Stimulated activated CD4-positive, alpha-beta T cell treated with anti-CD3 and anti-CD28 coated beads, TNF-alpha, amount 100 ng/mL, for 4 hours (primary cell): ENCODE data around the gene ITPR1.

Experiments used
- DNase-seq, 3 experiments: peaks; one replicate each; pipeline ENCODE4 v3.0.0-alpha.2; 2020; ENCODE audit warnings: low read depth in 3 of 3

ITPR1 gene

DNA sequence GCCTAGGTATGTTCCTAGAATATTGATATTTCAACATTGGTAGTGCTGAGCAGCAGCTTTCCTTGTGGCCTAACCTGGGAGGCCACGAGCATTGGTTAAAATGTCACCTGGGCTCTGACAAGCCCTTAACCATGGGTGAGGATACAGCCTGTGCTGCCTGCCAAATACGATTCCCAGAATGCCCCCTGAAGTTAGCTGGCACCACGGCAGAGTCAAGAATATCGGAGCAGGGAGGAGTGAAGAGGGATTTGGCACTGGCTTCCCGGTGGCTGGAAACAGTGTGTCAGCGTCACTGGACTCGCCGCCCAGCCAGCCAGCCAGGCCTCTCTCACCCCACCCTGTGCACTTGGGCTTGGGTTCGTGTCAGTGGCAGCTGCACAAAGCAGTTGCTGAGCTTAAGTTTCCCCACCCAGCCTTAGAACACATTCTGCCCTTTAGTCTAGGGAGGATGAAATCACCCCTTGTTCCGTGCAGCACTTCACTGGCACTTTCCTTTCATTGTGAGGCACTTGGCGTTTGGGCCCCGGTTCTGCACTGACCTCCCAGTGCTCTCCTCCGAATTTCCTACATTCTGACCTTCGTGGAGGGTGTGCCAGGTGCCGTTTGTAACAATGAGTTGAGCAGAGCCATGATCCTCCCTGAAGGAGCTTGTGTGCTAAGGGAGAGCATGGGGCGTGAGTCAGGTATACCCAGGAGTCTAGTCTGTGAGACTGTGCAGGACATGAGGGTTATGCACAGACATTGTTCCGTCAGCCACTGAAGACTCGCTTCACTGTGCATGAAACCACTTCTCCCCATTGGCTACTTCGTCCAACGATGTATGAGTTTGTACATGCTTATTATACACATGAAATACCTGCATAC lies 333.3 kb downstream of the ITPR1 start:
- DNase-seq = no peak

DNA sequence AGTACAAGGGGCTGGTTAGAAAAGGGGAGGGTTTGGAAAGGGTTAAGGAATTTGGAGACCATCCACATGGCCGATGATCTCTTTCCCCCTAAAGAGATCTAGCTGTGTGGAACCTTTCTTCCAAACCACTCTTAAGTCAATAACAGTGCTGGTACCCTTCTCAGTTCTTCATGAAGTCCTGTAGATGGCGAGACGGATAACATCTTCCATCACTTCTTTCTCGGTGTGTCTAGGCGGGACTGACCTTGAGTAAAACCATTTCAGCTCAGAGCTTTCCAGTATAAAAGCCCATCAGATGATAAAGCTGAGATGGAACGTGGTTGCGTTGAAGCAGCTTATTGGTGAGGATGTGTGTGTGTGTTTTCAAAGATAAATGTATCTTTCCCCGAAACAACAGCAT lies 334.6 kb downstream of the ITPR1 start:
- DNase-seq = no peak

DNA sequence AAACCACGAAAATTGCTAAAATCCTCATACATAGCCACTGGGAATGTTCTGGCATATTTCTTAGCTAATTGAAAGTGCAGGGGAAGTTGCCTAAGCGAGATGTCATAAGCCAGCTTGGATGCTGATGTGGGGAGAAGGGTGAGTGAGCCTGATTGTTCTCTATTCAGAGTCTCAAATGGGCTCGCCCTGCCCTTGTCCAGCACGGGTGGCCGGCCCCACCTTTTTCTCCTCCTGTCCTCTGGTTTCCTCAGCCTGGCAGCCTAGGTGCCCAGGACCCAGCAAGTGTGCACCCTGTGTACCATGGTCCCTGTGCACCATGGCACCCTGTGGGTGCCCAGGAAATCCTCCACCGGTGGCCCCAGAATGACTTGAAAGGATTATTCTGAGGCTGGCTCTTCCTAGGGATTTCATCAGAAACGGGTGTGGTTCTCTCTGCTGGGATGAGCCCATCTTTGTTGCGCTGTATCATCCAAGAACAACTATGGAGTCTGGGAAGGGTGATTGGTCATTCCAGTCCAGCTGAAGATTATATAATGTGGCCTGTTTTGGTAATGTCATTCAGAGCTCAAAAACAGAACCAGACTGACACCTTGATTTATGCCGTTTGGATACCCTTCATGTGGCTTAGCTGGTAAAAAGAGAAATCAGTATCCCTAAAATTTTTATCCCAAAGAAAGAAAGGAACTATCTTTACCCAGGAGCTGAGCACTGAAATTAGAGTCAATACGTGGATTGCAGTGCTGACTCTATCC lies 335.3 kb downstream of the ITPR1 start:
- no peak for DNase-seq

DNA sequence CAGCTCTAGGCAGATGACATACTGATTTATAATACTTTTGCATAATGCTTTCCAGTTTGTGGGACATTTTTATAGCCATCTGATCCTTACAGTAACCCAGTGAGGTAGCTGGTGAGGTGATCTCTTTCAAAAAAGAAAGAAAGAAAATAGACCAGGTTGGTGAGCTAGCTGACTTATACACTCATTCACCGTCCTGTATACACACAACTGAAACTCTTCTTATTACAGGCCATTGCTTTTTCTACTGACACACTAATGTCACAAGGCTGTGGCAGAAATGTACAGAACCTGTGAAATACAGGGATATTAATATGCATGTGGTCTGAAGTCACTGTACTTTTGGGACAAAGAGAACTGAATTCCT lies 335.9 kb downstream of the ITPR1 start:
- no peak for DNase-seq

DNA sequence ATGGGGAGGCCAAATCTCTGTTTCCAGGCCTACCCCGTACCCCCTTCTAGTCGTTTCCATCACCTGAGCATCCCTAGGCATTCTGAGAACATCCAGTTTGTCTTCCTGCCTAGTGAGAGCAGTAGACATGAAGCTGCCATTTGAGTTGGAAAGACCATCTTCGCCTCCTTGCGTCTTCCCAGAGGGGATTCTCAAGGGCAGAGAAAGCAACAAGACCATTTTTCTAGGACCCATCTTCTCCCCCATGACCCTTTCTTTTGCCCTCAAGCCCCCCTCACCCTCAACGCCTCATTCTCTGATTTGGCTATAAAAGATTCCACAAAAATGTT lies 337.4 kb downstream of the ITPR1 start:
- no peak for DNase-seq

DNA sequence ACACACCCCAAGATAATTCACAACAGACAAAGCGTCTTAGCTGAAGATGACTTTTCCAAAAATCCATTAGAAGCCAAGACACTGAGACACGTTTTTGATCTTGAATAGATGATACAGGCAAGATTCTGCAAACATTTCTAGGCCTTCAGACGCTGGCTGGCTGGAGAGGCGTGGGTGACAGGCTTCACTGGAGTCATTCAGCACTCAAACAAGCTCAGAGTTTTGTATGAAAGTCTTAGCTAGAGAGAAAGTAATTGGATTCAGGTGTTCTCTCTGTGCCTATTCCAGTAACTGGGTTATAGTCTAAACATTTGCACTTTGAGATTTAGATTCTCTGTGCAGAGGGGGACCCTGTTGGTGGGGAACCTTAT lies 338.4 kb downstream of the ITPR1 start:
- no peak for DNase-seq

DNA sequence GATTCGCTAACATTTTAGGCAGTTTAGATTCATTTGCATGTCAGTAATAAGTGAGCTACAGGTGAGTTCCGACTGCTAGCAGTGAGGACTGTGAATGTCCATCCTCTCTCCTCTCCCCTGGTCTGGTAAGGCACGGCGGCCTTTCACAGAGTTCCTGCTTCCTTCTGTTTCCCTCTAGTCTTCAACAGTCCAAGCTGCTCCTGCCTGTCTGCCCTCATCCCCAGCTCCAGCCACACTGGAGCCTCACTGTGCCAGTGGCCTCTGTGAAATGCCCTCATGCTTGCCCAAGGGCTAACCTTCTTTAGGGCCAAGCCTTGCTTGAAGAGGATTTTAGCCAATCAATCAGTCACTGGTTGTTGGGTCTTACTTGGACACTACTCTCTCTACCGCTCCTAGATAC lies 340.3 kb downstream of the ITPR1 start:
- DNase-seq = no peak

DNA sequence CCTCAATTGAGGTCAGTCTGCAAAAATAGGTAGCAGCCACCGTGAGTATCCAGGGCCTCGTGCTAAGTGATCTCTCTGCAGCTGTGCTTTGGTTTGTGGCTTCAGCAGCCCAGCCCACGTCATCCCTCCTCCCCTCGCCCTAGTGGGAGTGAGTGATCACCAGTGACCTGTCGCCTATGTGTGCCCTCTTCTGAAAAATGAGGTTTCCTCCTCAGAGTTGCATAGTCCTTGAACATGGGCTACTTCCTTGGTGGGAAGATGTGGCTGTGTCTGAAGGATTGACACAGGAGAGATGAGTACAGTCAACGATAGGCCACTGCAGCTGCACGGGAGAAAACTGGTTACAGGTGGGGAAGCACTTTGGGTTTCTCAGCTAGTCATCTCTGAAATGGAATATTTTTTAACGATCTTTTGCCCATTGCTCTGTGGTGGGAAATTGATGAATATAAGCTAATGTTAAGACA lies 341.3 kb downstream of the ITPR1 start:
- no peak for DNase-seq

DNA sequence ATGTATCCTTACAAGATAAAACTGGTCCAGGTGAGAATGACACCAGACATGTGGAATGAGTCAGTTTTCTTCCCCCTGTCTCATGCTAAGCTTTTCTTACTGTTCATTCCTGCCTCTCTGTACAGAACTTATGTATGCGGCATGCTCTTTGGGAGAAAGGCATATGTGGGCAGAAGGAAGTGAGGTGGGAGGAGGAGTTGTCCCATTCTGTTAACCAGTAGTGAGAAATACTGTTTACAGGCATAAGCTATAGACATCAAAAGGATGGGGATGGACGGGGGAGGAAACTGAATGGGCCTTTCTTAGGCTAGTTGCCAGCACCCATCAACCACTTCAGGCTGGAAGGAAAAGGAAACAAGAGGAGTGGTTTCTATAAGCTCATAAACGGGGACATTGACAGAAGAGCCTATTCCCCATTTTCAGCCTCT lies 342.5 kb downstream of the ITPR1 start:
- no peak for DNase-seq

DNA sequence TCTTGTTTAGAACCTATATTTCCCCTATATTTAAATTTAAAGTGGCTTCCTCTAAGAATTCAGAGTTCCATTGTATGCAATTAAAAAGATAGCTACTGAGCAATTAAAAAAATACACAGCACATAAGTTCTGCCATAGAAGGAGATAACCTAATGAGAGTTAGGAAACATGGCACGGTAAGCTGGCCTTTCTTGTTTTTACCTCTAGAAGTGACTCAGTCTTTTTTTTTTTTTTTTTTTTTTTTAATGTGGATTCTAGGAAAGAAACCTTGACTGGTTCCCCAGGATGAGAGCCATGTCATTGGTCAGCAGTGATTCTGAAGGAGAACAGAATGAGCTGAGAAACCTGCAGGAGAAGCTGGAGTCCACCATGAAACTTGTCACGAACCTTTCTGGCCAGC lies 343.4 kb downstream of the ITPR1 start:
- no peak for DNase-seq

DNA sequence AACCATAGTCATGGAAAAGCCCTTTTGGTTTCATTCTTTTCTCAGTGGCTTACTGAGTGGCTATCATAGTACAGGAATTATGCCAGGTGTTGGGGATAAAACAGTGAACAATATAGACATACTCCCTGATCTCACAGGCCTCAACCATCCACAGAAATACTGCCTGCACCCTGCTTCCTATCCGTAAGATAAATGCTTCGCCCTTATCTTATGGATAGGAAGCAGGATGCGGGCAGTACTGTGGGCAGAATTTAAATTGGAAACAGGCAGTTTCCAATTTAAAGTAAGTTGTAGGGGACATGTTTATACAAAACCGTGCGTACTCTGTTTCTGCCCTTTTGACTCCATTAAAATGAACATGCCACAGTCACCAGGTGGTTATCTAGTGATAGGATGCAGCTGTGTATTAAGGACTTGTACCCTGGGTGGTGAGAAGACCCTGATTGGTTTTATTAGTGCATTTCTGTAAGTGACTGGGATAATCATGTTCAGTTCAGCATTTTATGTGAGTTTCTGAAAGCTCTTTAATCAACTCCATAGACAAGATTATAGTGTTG lies 344.3 kb downstream of the ITPR1 start:
- no peak for DNase-seq

DNA sequence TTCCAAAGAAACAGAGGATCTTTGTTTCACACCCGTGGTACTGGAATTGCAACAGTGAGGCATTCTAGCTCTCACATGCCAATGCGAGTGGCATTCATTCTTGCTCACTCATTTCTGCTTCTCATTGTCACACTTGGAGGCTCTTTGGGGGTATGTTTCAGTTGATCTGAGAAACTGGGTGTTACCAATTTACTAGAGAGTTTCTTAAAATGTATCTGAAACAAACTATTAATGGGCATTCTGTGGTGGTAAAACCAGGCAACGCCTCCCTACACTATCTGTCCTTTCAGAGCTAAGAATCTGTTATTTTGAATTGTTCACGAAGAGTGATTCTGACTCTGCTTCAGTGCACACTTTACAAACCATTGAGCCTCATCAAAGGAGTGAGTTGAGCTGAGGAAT lies 345.5 kb downstream of the ITPR1 start:
- no peak for DNase-seq

DNA sequence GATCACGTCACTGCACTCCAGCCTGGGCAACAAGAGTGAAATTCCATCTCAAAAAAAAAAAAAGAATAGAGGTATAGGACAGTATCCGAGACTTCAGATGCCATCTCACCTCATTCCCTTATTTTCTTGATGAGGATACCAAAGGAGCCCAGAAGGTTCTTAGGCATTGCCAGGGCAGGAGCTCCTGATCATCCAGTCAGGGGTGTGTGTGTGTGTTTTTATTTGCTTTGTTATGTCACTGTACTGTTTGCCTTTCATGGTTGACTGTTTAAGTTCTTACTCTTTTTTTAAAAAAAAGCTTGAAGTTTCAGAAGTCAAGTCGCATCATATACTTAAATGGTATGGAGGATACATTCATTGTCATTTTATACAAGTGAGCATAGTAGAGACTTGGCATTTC lies 346.1 kb downstream of the ITPR1 start:
- no peak for DNase-seq

DNA sequence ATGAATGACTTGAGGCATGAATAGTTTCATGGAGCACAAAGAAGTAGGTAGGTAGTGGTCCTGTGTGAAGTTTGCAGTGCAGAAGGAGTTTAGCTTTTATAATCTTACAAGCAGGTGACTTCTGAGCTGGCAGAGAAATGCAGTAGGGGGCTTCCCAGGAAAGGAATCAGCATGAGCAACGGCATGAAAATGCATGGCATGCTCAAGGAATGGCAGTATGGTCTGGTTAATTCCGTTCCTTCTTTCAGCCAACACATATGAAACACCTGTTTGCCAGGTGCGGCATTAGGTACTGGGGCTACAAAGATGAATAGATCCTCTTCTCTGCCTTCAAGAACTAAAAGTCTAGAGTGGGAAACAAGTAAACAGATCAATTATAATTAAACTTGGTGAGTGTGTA lies 348.1 kb downstream of the ITPR1 start:
- no peak for DNase-seq

DNA sequence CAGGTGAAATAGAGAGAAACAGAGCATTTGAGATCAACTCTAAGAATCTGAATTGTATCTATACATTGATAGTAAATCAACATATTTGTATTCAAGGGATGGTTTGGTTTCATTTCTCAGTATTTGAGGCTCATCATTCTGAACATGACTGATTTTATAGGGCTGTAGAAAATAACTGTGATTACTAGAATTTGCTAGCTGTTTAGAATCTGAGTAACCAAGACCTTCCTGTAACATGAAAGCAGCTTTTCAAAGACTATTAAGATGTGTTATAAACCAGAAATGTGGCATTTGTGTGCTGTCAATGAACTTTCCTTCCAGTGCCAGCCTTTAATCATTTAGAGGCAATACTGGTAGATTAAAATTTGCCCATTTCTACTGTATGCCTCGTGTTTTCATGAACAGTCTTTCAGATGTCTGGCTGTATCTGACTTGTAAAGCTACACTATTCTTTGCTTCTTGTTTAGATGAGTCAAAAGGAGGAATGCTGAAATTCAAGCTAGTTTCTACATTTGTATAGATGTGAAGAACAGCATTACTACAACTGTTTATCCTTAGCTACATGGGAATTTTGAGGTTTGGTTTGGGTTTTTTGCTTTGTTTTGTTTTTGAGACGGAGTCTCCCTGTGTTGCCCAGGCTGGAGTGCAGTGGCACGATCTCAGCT lies 348.8 kb downstream of the ITPR1 start:
- no peak for DNase-seq

DNA sequence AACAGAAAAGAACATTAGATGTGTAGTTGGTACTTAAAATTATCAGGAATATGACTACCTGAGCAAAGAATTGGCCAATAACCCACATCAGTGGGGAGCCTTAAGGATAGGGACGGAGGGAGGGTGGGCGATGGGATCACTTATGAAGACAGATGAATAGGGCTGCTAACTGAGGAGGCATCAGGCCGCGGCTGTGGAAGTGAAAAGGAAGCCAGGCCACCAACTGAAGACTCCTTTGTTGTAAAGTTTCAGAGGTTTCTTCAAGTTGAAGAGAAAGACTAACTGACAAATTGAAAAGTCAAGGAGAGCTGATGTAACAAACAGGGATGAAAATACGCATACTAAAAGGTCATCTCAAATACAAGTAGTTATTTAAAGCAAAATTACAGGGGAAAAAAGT lies 350.5 kb downstream of the ITPR1 start:
- no peak for DNase-seq

DNA sequence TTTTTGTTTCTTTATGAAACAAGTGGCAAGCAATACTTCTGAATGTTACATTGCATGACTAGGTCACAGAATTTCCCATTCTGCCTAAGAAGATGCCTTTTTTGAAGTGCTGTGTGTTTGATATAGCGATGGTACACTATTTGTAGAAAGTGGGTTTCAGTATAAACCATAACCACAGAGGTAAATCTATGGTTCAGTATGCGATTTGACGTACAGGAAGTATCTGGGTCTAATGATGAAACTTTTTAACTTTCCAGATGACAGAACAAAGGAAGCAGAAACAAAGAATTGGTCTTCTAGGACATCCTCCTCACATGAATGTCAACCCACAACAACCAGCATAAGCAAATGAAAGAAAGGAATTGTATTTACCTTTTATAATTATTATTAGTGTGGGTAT lies 352.7 kb downstream of the ITPR1 start:
- DNase-seq = no peak

DNA sequence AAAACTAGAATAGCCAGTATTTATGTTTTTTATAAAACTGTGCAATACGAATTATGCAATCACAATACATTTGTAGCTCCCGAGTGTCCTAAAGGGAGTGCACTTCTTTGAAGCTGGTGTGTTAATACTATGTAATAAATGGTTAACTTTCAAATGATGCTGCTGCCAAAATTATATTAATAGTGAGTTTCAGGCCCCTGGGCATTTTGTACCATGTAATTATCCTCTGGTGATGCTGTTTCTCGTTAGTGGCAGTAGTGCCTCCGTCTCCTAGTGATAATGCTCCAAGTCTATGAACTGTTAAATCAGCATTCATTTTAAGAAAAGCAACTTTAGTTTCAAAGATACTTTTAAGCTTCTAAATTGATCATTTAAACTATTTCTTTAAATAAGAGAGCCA lies 353.4 kb downstream of the ITPR1 start:
- DNase-seq = no peak

DNA sequence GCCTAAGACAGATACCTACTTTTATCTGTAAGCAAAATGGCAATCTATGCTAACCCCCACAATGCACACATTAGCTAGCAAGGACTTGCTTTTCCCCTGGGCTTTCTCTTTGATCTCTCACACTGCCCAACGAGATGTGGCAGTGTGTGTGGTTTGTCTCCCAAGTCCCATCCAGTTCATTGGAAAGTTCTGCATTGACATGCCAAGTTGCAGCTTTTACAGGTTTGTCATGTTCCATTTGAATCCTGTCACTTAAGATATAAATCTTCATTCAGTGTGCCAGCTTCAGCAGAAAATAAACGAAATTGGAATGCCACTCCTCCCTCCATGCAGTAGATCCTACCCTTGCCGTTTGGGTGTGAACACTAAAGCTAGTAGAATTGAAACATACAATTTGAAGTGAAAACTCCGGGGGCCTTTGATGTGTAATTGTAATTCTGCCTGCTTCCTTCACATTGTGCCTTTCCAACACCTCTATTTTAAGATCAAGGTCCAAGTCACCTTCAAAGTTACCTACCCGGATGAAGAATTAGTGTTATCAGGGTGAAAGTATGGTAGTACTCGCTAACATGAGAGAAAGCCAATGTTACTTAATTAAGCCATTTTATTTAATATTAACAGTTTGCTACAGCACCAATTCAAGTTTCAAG lies 355.2 kb downstream of the ITPR1 start:
- no peak for DNase-seq

DNA sequence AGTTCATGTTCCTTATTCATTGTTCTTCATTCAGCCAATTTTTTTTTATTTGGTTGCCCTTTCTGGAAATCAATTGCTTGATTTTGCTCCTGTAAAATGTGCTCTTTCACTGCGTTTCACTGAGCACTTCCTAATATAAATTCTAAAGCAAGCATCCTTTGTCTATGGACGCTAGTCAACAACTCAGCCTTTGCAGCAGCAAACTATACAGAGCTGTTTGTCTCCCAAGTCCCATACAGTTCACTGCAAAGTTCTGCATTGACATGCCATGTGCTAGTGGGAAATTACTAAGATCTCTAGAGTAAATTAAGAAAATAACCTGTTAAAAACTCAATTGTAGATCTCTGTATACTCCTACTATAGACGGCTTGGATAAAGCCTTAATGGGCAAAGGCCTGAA lies 356.0 kb downstream of the ITPR1 start:
- no peak for DNase-seq

DNA sequence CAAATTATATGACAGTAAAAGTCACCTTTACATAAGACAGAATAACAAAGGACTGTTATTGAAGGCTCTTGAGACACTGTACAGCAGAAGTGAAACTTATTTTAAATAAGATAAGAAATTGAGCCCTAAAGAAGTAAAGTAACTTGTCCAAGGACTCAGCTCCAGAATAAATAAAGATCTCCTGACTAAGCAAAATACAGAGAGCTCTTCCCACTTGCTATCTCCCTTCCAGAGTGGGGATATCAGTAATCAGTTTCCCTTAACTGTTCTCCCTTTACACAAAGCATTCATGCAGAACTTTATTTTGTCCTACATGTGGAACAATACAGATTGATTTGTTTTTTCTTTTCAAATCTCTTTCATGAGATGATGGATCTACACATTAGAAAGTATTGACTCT lies 356.6 kb downstream of the ITPR1 start:
- DNase-seq = no peak
